Stimulated activated CD8-positive, alpha-beta memory T cell treated with anti-CD3 and anti-CD28 coated beads, Interleukin-15, amount 100 ng/mL, for 48 hours (primary cell): ENCODE results near the gene DTX1.

Experiments used
- DNase-seq, 2 donors: peaks; one replicate each; pipeline ENCODE4 v3.0.0-alpha.2; 2020; ENCODE audit warnings: low read depth in 2 of 2

DTX1 gene

GRCh38 chr12:113056631-113057488 is at the start of gene DTX1:
TSS of gene DTX1 (plus strand) at chr12:113056730. CDS start at chr12:113058193, 1,463 bp downstream.
- DNase-seq = no peak

- no peak for DNase-seq
Measured at GRCh38 chr12:113007166-113007565, 49.4 kb upstream of the DTX1 start.

GRCh38 chr12:113010701-113011100 is 45.8 kb upstream of the DTX1 start:
- no peak for DNase-seq

GRCh38 chr12:113014565-113014964 is 42.0 kb upstream of the DTX1 start:
- no peak for DNase-seq

GRCh38 chr12:113016796-113017195 is 39.7 kb upstream of the DTX1 start:
- no peak for DNase-seq

GRCh38 chr12:113019025-113019424 is 37.5 kb upstream of the DTX1 start:
- no peak for DNase-seq

GRCh38 chr12:113021500-113021899 is 35.0 kb upstream of the DTX1 start:
- DNase-seq = no peak

GRCh38 chr12:113022563-113023297 is 33.8 kb upstream of the DTX1 start:
- no peak for DNase-seq

- no peak for DNase-seq
Measured at GRCh38 chr12:113027726-113028125, 28.8 kb upstream of the DTX1 start.

- no peak for DNase-seq
Measured at GRCh38 chr12:113030875-113031525, 25.5 kb upstream of the DTX1 start.

GRCh38 chr12:113039911-113040445 is 16.6 kb upstream of the DTX1 start:
- no peak for DNase-seq

GRCh38 chr12:113040722-113041171 is 15.8 kb upstream of the DTX1 start:
- no peak for DNase-seq

- no peak for DNase-seq
Measured at GRCh38 chr12:113041560-113041959, 15.0 kb upstream of the DTX1 start.

GRCh38 chr12:113043240-113043639 is 13.3 kb upstream of the DTX1 start:
- no peak for DNase-seq

- no peak for DNase-seq
Measured at GRCh38 chr12:113044516-113044915, 12.0 kb upstream of the DTX1 start.

GRCh38 chr12:113048716-113049127 is 7.8 kb upstream of the DTX1 start:
- peak; percentile 8 to 28 for DNase-seq

GRCh38 chr12:113049976-113050742 is 6.4 kb upstream of the DTX1 start:
- no peak for DNase-seq

GRCh38 chr12:113050795-113051194 is 5.7 kb upstream of the DTX1 start:
- no peak for DNase-seq

GRCh38 chr12:113051759-113052158 is 4.8 kb upstream of the DTX1 start:
- no peak for DNase-seq

GRCh38 chr12:113052326-113052725 is 4.2 kb upstream of the DTX1 start:
- no peak for DNase-seq

GRCh38 chr12:113054948-113055486 is 1.5 kb upstream of the DTX1 start:
- no peak for DNase-seq
